Kidney epithelial cell (primary cell): ENCODE results near the gene PDE11A. TPM values are rescaled to one million over a fixed set of nuclear protein-coding genes. Genes with fewer than 3 reads are reported as not detected.

ENCODE experiments used
- DNase-seq: peaks from one replicate; pipeline ENCODE4 v3.0.0-alpha.2; 2010; ENCODE audit warnings: low read depth
- H3K27me3 ChIP-seq: 2 replicates; pipeline ENCODE4 v1.6.0; 2011; ENCODE audit warnings: low read length; ENCODE audit not compliant: control insufficient read depth, insufficient read depth
- H3K36me3 ChIP-seq: 2 replicates; pipeline ENCODE4 v1.5.1; 2011; ENCODE audit warnings: low read length; ENCODE audit not compliant: control insufficient read depth, insufficient read depth
- H3K4me3 ChIP-seq: 2 replicates; pipeline ENCODE4 v1.5.1; 2011; ENCODE audit warnings: low read depth, mild to moderate bottlenecking, control low read depth, low read length
- total RNA-seq: library from RNA; depleted of rRNA; stranded (reverse); fragments of >200 nt; gene quantifications from 2 replicates; pipeline ENCODE4 v1.2.3, GENCODE V29; 2015
- TF ChIP-seq, protein P1 (sequence below): IDR thresholded peaks from 2 replicates; pipeline ENCODE4 v1.5.1; 2011; ENCODE audit warnings: mild to moderate bottlenecking, moderate library complexity, low read length, control low read depth, inconsistent platforms; ENCODE audit not compliant: insufficient read depth, poor library complexity, severe bottlenecking

The PDE11A gene
- total RNA-seq, 1 donor from 2014 or later, result 0.13 TPM

DNA sequence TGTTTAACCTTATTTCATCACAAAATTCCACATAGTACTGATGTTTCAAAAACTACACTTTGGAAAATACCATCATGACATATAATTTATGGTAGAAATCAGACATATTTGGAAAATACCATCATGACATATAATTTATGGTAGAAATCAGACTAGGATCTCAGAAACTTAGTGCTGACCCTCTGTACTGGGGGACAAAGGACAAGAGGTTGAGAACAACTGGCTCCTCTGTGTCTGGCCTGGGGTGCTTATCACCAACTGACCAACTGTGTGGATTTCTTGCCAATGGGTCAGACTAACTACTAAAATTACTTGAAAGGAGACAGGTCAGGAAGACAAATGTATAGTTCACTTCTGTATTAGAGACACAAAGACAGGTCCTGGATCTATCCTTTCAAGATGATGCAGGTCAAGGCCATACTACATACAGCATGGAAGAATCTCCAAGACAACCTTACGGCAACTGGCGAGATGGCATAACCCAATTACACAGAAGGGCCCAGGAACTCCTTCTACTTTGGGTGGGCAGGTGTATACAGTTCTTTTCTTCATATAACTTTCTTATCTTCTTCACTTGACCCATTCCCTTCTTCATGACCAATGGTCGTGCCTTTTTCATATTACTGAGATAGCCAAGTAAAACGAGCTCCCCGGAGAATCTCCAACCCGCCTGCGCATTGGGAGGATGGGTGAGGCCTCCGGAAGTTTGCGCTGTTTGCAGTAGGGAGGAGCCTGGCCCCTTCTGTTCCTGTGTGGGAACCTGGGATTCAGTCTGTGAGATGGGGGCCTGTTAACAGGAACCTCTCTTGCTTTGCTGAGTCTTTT is 389.5 kb downstream of the PDE11A start:
- Histone ChIP-seq H3K36me3 (no peaks in the 10 kb centered on the region), H3K27me3 (no peaks in the 10 kb centered on the region), H3K4me3 (no peak overlapping the region)
- TF ChIP-seq, protein P1, sequence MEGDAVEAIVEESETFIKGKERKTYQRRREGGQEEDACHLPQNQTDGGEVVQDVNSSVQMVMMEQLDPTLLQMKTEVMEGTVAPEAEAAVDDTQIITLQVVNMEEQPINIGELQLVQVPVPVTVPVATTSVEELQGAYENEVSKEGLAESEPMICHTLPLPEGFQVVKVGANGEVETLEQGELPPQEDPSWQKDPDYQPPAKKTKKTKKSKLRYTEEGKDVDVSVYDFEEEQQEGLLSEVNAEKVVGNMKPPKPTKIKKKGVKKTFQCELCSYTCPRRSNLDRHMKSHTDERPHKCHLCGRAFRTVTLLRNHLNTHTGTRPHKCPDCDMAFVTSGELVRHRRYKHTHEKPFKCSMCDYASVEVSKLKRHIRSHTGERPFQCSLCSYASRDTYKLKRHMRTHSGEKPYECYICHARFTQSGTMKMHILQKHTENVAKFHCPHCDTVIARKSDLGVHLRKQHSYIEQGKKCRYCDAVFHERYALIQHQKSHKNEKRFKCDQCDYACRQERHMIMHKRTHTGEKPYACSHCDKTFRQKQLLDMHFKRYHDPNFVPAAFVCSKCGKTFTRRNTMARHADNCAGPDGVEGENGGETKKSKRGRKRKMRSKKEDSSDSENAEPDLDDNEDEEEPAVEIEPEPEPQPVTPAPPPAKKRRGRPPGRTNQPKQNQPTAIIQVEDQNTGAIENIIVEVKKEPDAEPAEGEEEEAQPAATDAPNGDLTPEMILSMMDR, result no peak
- no peak for DNase-seq

DNA sequence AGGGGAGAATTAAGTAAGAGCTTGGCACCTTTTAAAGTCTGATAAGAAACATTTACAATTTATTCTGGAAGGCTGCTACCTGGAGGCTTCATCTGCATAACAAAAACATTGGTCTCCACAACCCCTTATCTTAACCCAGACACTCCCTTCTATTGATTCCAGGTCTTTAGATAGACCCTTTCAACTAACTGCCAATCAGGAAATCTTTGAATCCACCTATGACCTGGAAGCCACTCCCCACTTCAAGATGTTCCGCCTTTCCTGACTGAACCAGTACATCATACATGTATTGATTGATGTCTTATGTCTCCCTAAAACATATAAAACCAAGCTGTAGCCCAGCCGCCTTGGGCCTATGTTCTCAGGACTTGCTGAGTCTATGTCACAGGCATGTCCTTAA is 390.6 kb downstream of the PDE11A start:
- DNase-seq, result no peak
- H3K36me3 ChIP-seq, result no peaks in the 10 kb centered on the region
- no peaks in the 10 kb centered on the region for H3K27me3 ChIP-seq
- TF ChIP-seq, protein P1, result no peak
- no peak overlapping the region for H3K4me3 ChIP-seq

DNA sequence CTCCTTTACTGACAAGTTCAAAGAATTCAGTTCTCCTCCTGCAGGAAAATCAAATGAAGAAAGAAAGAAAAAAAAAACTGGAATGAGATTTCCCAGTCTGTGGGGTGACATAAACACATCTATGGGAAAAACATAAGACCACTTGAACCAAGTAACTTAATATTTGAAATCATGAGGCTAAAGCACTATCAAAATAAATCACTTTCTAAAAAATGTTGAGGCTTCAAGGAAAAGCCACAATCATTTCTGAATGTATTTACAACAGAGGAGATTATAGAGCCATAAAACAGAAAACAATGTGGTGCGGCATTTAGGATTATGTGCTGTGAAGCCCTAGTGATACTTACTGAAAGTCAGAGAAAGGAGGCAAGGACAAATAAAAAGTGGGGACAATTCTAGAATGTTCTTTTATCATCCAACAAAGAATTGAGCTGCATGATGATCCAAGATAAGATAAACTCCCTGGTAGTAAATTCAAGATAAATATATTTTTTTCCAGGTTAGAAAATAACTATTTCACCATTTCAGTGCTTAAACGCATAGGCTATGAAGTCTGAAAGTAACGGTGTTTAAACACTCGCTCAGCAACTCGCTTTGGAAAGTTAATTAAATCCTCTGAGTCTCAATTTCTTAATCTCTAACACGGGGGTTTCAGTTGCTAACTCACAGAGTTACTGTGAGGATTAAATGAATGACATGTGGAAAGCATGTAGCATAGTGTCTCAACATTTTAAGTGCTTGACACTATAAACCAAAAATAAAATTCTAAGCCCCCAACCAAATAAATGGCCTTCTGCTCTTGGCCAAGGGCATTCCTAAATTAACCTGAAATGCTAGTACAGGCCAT is 391.5 kb downstream of the PDE11A start:
- DNase-seq, result no peak
- Histone ChIP-seq H3K27me3 (no peaks in the 10 kb centered on the region), H3K36me3 (no peaks in the 10 kb centered on the region), H3K4me3 (no peak overlapping the region)
- TF ChIP-seq, protein P1, result no peak

DNA sequence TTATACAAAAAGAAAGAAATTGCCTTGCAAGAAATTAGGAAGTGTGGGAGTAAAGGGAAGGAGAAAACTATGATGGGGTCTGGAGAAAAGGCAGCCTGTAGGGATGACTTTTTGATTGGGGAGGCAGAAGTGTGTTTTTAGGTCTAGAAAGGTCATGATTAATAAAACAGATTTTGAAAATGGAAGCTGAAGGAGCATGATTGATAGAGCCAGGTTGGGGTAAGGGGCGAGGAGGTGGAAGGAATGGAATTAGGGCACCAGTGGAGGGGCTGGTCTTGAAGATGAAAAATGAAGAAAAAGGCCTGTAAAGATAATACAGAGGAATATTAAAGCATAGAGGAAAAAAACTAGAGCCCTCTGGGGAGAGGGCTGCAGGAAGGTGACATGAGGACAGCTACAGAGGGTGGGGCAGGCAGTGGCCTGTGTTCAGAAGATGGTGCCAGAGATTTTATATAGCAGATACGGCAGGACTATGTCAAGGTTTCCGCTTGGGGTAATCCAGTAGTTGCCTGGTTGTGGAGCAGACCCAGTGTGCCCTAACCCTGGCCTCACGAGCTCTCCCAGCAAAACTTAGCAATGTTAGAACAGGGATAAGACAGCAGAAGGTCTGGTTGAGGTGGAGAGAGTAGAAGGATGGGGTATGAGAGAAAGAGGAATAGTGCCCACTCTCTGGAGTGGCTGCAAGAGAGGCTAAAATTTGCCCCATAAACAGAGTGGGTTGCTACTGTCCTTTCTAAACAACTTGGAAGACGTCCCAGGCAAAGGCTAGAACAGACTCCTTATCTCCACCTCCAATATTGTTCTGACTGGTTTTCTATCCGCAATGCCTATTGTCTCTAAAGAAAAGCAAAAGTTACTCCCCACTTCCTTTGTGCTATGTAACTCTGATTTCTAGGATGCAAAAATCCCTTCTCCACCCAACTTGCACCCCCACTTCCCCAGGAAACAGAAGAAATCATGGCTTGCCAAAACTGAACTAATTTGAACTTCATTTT is 392.7 kb downstream of the PDE11A start:
- no peak for DNase-seq
- no peaks in the 10 kb centered on the region for H3K27me3 ChIP-seq
- H3K36me3 ChIP-seq, result no peaks in the 10 kb centered on the region
- H3K4me3 ChIP-seq, result no peak overlapping the region
- TF ChIP-seq, protein P1, result no peak

DNA sequence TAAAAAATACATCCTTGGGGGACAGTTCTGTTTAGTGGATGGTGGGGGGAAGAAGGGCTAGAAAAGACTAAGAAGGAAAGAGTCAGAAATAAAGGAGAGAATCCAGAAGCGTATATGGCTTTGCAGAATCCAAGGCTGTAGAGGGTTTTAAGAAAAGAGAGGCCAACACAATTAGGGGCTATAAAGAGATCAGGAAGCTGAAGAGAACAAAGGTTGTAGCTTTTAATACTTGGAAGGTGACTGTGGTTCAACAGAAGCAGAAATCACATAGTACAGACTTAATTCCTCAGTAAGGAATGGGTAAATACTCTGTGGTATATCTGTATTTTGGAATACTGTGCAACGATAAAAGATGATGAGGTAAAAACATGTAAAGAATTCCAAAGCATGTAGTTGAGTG is 393.6 kb downstream of the PDE11A start:
- H3K27me3 ChIP-seq, result no peaks in the 10 kb centered on the region
- H3K36me3 ChIP-seq, result no peaks in the 10 kb centered on the region
- no peak overlapping the region for H3K4me3 ChIP-seq
- TF ChIP-seq, protein P1, result no peak
- no peak for DNase-seq
